NCI-H446 treated with DMSO at 0.1 percent for 48 hours (cell line): ENCODE results near the gene SDCCAG8.

Source experiments
- DNase-seq: peaks from one replicate; lab custom pipeline; 2025; lab: John Stamatoyannopoulos, UW

The SDCCAG8 gene

DNA sequence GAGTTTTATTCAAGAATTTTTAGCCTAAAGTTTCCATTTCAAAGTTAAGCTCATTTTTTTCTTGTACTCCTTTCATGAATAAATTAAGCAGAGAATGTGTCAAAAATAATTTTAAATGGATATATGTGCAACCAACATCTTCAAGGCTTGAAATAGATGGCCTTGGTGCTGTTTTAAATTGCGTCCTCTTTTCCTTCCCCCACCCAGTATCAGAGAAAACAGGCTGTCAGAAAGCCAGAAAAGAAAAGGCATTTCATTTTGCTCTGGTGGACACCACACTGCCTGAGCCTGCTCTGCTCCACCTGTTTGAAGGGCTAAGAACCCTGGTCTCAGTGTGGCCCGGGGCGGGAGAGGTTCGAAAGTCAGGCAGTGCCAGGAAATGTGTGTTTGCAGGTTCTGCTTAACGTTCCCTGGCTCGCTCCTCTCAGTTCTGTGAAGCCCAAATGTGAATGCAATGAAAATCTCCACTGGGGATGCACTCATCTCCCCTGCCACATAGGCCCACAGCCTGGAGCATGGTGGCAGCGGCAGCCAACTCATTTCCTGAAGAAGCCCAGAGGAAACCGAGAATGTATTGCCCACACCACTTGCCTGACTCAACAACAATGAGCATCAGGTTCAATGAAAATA lies 134.4 kb downstream of the SDCCAG8 start:
- no peak for DNase-seq

DNA sequence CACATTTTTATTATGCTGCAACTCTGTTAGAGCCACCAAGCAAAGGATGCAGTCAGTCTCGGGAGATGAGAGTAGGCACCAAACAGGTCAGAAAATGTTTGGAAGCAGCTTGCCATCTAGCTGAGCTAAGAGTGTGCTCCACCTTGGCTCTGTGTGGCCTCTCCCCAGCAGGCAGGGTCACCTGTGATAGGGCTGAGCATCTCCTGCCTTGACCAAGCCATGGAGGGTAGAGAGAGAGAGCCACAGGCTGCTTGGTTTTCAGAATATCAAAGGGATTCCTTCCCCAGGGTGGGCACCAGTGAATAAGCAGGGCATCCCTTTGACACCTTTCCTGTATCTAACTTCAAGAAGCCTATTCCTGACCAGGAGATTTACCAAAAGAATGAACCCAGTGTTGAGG lies 135.5 kb downstream of the SDCCAG8 start:
- DNase-seq = no peak

DNA sequence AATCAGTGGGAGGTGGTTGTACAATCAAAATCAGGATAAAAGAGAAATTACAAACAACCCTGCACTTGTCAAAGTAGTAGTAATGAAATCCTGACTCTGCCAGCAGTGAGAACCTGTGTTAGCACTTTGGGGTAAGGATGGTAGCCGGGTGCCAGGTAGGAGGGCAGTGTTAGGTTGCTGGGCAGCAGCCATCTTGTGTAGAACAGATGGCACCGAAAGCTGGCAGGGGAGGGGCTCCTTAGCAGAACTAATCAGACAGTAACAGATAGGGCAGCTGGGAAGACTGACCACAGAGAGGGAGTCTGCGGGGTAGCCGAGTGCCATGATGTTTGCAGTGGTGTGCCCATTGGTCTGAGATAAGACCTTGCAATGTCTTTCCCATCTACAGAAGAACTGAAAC lies 137.3 kb downstream of the SDCCAG8 start:
- DNase-seq = peak; percentile 98

DNA sequence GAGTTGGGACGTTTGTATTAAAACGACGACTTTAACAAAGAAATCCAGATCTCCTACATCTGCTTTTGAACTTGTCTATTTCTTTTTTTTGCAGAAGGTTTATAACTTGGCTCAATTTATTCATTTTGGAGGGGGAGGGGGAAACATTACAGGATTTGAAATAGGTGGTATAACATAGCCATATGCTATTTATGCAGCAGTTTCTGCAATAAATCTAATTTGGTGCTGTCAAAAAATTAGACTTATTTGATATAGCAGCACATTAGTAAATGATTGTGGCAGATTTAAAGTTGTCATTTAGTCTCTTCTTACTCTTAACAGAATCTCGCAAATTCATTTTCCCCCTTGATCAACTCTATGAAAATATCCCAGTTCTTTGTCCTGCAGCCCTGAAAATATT lies 138.2 kb downstream of the SDCCAG8 start:
- peak; percentile 67 for DNase-seq

GRCh38 chr1:243394601-243395464 lies 139.0 kb downstream of the SDCCAG8 start:
- peak; percentile 74 for DNase-seq

DNA sequence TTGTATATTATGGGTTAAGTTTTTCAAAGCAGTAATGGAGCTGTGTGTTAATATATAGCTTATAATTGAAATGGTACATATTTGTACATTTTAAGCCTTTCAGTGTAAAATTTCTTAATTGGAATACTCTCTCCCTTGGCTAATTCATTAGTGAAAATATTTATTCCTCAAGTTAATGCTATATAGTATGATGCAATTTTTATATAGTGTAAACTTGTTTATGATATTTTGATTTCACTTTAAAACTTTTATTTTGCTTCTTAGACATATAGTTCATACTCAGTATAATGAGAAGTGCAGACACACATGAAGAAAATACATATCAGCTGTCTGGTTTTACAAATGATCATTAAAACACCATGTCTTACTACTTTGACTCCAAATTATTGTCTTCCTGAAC lies 140.6 kb downstream of the SDCCAG8 start:
- no peak for DNase-seq

GRCh38 chr1:243396876-243397275 lies 141.0 kb downstream of the SDCCAG8 start:
- peak; percentile 98 for DNase-seq

GRCh38 chr1:243397613-243398321 lies 141.9 kb downstream of the SDCCAG8 start:
- DNase-seq = no peak

DNA sequence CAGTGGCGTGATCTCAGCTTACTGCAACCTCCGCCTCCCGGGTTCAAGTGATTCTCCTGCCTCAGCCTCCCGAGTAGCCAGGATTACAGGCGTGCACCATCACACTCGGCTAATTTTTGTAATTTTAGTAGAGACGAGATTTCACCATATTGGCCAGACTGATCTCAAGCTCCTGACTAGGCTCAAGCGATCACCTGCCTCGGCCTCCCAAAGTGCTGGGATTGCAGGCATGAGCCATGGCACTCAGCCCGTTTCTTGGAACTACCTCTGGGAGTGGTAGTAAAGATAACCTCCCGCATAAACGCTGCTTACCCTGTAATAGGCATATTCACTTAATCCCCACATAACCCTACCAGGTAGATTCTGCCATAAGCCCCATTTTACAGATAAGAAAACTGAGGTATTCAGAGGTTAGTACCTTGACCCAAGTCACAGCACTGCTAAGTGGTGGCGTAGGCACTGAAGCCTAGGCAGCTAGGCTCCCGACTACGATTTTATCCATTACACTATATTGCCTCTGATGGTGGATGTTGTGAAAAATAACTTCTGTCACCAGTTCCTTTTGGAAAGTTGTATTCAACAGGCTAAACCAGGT lies 143.8 kb downstream of the SDCCAG8 start:
- no peak for DNase-seq

- no peak for DNase-seq
Observed at GRCh38 chr1:243402868-243403267, 147.0 kb downstream of the SDCCAG8 start.

- peak; percentile 53 for DNase-seq
Observed at GRCh38 chr1:243406424-243406823, 150.6 kb downstream of the SDCCAG8 start.

GRCh38 chr1:243407284-243408018 lies 151.6 kb downstream of the SDCCAG8 start:
- no peak for DNase-seq

GRCh38 chr1:243408479-243408878 lies 152.6 kb downstream of the SDCCAG8 start:
- DNase-seq = no peak

- DNase-seq = peak; percentile 72
Observed at GRCh38 chr1:243409284-243409683, 153.4 kb downstream of the SDCCAG8 start.

- DNase-seq = no peak
Observed at GRCh38 chr1:243411472-243411871, 155.6 kb downstream of the SDCCAG8 start.

GRCh38 chr1:243413431-243414151 lies 157.8 kb downstream of the SDCCAG8 start:
- no peak for DNase-seq

DNA sequence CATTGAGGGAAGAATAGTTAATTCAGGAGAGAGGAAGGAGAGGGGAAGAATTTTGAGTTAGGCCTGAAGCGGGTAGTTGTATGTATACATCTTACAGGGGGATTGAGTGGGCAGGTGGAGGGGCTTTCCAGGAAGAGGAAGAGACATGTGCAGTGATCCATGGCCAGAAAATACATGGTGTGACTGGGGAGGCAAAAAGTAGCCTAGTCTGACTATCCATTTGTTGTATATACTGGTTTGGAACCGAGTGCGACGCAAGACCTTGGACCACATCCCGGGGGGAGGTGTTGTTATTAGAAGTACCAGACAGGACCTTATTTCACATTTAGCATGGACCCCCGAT lies 158.3 kb downstream of the SDCCAG8 start:
- DNase-seq = no peak

DNA sequence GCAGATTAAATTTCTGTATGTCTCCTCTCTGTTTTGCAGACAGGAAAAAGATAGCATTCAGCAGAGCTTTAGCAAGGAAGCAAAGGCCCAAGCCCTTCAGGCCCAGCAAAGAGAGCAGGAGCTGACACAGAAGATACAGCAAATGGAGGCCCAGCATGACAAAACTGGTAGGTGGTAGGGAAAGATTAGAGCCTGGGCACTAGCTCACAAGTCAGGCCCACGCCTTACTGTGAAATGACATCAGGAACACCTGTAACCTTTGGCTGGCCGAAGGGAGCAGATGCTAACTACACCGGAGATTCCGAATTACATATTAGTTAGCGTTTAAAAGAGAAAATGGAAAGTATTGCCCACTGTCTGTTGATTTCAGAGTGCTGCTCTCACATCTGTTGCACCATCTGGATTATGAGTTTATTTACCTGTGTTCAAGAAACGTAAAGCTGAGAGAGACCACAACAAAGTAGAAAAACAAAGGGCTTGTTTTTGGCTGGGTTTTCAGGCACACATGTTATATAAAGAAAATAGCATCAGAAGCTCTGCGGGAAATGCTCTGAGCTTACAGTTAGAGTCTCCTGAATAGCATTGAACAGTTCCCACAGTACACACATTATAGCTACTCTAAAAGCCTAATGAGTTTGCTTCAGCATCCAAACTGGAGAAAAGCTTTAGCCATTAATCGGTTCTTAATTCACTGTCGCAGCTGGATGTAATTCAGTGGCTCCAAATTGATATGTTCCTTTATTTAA lies 160.0 kb downstream of the SDCCAG8 start:
- DNase-seq = peak; percentile 87

DNA sequence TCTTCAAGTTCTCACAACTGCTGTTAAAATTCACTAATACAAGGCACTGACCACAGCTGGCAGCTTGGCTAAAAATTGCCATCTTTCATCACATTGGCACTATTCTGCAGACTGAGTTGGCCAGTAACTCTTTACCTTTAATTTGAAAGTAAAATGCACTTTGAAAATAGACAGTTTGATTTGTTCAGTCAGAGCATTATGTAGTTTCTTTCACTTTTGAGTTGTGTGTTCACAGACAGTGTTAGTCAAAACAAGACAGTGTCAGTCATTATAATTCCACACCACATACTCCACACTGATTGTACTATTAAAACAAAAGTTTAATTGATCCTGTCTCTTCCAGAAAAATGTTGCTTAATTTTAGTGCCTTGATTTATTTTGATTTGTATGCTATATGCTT lies 160.7 kb downstream of the SDCCAG8 start:
- peak; percentile 85 for DNase-seq
